OCI-M2 (cell line): Measurements from ENCODE around the gene CAPN13.
"Not testable (repeated sequence)": the region's sequence is repeated elsewhere in the genome, so short reads cannot be mapped to it uniquely, and the experiment has no call there.

Source experiments
- DNase-seq: peaks from one replicate; lab custom pipeline; 2025; ENCODE audit not compliant: unreplicated experiment; lab: John Stamatoyannopoulos, UW

CAPN13 gene

DNA sequence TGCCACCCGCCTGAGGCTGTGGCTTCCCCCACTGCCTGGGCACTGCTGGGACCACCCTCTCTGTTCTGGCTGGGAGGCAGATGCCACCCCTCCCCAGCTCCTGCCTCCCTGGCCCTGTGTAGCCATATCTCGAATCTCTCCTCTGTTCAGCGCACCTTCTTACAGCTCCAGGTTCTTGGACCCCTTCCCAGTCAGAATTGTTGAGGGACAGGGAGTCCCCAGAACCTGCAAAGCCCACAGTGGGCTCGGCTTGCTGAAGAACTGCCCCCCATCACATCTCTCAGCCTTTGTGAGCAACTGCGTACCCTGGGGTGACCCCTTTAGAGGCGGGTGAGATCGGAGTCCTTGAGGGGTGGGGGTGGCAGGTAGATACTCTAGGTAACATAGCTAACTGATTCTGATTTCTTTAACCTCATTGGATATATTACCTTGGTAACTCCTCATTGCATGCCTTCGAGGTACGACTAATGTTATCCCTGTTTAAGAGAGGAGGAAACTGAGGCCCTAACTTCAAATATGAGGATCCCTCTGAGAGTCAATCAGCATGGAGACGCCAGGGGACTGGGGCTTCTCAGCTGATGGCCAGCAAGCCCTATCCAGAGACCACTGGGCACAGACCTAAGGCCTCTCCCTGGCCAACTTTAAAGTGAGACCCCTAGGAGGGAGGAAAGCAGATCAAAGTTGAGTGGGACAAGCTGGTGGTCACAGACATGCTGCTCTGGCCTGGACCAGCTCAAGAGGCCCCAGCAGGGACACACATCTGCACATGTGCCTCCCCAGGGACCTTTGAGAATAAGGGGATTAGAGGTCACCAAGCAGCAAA lies 101.3 kb downstream of the CAPN13 start:
- DNase-seq: no peak

DNA sequence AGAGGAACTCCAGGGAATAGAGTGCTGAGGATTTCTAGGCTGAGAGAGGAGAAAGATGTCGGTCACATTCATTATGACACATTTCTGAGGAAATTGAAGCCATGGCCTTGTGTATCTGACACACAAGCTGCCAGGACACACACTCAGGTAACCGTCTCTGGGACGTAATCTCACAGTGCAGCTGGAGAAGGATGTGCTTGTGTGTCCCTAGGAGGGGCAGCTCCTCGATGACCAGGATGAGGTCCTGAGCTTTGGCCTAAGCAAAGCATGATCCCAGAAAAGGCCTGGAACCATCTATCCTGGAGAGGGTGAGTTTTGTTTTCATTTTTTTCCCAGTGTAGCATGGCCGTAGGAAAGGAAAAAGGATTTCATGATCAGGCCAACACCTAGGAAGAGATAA lies 102.2 kb downstream of the CAPN13 start:
- no peak for DNase-seq

DNA sequence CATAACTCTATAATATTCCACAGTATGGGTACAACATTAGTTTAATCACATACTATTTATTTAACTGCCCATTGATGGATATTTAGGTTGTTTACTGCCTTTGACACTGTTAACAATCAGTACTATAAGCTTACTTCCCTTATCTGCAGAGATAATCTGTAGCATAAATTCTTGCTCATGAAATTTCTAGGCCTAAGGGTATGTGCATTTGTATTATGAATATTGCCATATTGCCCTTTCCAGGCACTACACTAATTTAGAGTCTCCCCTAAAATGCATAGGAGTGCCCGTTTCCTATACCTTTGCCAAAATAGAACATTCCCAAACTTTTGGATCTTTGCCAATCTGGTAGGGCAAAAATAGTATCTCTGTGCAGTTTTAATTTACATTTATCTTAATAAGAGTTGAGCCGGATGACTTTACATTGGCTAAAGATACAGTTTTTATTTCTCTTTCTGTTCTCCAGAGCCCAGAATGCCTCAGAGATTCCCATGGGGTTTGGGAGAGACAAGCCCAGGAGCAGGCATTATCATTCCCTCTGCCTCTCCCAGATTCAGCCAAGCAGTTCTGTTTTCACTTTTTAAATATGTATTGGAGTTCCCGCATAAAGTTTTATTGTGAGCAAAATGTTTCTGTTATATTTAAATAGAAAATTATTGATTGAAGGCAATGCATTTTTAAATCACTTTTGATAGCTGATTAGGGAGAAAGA lies 102.8 kb downstream of the CAPN13 start:
- DNase-seq: no peak

DNA sequence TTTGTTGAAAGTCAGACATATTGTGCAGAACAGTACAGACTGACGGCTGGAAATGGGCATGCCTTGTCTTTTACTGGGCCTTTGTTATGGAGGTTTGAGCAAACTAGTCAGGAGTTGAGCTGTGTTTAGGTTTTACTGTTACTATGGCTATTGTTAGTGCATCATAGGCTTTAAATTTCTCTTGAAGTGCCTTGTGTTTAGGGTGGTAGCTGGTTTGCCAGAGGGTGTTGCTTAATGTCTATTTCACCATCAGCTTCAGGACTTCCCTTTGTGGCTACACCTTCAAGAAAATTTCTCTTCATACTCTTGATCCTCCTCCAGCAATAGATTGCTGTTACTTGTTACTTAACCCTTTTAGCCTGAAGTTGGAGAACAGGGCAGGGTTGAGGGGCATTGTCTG lies 104.6 kb downstream of the CAPN13 start:
- DNase-seq: no peak

DNA sequence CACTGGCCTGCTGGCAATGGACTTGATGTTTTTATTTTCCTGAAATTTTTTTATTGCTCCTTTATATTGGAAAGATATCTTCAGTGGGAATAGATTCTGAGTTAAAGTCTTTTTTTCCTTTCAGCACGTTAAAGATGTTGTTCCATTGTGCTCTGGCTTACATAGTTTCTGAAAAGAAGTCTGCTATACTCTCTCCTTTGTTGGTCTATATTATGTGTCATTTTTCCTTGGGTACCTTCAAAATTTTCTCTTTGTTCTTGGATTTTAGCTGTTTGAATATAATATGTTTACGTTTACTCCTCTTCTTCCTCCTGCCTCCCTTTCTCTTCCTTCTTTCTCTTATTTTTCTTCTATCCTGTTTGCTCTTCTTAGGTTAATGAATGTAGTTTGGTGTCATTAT lies 105.5 kb downstream of the CAPN13 start:
- DNase-seq: no peak

DNA sequence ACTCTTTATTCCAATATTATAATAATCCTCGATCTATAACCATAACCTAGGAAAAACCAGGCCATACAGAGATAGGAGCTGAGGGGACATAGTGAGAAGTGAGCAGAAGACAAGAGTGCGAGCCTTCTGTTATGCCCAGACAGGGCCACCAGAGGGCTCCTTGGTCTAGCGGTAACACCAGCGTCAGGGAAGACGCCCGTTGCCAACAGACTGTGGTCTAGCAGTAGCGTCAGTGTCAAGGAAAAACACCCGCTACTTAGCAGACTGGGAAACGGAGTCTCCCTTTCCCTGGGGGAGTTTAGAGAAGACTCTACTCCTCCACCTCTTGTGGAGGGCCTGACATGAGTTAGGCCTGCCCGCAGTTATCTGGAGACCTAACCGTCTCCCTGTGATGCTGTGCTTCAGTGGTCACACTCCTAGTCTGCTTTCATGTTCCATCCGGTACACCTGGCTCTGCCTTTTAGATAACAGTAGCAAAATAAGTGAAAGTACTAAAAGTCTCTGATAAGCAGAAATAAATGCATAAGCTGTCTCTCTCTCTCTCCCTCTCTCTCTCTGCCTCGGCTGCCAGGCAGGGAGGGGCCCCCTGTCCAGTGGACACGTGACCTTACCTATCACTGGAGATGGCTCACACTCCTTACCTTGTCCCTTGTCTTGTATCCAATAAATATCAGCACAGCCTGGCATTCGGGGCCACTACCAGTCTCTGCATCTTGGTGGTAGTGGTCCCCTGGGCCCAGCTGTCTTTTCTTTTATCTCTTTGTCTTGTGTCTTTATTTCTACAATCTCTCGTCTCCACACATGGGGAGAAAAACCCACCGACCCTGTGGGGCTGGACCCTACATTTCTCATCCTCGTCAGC lies 109.8 kb downstream of the CAPN13 start:
- DNase-seq: not testable (repeated sequence)

DNA sequence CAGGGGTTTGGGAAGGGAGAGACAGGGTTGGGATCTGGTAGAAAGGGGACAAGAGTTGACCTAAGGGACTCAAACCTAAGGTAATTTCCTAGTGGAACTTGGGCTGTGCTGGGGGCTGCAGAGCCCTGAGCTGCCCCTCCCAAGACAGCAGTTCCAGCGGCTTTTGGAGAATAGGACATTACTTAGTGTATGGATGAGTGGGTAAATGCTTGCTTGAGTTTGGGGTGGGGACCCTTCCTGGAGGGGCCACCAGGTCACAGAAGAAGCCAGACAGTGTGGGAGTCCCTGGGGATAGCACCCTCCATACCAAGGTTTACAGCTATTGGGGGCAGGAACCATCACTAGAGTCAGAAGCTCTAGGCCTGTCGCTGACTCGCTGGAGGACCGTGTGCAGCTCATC lies 111.5 kb downstream of the CAPN13 start:
- no peak for DNase-seq

DNA sequence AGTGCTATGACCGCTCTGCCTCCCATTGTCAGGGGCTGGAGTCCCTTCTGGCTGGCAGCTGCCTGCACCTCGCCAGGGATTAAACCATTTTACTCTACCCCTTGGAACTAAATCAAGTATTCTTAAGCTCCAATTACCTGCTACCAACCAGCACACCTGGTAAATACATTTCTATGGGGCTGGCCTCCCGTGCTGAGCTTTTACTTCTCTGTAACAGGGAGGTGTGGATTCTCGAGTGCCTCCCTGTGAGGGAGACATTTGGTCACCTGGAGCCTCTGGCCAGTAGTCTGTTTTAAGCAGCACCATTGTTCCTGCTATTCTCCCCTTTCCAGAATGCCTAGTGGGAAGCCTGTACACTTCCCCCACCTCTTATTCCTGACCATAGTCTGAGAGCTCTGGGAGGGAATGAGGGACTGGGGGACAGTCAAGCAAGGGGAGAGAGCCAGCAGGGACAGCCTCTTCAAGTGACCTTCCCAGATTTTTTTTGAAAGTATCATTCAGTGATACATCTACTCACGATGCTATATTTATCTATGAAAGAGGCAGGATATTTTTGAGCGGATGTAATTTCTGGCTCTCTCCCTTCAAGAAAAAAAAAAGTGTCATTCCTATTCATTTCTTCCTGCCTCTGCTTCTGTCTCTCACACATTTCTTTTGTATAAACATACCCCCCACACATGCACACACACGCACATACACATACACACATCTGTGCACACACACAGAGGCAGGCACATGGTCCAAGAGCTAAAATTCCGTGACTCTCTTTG lies 112.8 kb downstream of the CAPN13 start:
- no peak for DNase-seq

DNA sequence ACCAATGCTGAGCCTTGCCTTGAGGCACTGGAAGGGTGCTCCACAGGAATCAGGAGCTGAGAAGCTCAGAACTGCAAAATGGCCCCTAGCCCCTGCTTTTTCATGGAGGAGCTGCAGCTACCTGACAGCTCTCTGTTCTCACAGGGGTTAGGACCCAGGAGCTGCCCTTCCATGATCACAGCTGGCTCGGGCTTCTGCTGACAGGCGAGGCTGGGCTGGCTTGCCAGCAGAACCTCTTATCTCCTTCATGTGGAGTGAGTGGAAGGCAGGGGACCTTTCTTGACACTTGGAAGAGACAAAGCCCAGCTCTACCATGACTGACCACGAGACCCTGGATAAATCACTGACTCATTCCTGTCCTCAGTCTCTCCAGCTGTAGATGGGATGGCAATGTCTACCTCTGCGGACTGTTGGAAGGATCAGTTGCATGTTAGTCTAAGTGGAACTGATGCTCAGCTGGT lies 113.4 kb downstream of the CAPN13 start:
- no peak for DNase-seq

DNA sequence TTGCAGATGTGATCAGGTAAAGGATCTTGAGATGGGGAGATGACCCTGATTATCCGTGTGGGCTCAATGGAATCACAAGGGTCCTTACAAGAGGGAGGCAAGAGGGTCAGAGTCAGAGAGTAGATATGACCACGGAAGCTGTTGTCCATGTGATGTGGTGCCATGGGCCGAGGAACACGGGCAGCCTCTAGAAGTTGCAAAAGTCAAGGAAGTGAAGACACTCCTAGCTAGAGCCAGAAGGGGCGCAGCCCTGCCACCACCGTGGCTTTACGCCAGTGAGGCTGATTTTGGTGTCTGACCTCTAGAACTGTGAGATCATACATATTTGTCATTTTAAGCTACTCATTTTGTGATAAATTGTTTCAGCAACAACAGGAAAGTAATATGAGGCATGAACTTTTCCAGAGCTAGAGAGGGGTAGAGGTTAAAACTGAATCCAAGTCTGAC lies 114.4 kb downstream of the CAPN13 start:
- DNase-seq: no peak

DNA sequence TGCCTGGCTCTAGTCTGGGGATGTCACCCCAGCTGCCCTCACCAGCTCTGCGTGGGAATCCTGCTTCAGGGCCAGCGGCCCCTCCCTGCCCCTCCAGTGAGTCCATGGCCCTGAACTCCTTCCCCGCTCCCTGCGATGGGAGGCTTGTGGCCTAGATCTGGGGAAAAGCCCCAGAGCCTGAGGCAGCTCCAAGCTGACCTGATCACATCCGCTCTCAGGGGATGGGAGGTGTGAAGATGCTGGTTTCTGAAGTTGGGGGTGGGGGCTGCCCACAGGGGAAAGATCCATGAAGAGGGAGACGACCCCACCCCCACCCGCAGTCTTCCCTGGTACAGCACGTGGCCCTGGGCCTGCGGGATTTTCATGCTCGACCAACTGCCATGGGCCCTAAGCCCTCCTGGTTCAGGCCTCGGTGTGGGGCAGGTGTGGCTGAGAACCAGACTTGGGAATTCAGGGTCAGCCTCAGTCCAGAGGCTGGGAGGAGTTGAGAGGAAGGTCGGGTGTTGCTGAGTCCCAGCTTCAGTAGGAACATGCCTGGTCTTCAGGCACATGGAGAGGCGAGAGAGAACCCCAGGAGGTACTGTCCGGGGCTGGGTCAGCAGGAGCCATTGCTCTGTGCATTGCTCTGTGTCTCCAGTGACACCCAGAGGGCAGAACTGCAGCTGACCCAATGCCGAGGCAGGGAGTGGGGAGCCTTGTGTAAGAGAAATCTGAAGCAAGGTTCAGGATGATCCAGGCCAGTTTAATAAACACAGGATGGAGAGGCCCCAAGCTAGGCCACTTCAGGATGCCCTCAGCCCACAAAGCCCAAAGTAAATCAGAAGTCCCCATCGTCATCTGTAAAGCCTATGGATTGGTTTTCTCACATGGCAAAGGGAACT lies 115.1 kb downstream of the CAPN13 start:
- DNase-seq: no peak

DNA sequence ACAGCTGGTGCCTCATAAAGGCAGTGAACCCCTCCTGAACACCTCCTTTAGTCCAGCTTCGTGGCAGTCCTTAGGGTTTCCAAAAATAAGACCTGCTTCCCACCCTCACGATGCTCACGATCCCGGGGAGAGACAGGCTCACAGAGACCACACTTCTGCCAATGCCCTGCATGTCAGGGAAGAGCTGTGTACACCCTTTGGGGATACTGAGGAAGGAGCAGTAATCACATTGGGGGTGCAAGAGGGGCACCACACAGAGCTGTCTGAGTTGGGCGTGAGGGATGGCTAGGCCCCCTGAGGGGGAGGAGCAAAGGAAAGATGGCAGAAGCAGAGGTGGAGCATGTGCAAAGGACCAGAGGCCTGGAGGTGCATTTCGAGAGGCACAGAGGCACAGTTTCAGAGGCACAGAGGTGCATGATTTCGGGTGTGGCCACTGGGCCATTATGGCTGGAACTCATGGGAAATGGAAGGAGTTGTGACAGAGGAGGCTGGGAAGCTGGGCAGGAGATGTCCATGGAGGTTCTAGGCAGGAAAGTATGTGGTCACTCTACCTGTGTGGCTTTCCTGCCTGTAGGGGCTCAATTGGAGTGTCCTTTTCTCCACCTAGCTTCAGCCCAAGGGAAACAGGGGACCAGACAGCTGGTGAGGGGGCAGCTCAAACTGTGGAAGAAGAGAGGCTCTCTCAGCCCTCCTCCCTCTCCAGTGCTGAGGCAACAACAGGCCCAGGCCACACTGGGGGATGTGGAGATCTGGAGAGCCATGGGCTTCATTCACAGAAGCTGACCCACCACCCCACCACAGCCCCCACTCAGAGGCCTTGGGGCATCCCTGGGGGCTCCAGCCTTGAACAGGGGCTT lies 115.9 kb downstream of the CAPN13 start:
- DNase-seq: no peak

DNA sequence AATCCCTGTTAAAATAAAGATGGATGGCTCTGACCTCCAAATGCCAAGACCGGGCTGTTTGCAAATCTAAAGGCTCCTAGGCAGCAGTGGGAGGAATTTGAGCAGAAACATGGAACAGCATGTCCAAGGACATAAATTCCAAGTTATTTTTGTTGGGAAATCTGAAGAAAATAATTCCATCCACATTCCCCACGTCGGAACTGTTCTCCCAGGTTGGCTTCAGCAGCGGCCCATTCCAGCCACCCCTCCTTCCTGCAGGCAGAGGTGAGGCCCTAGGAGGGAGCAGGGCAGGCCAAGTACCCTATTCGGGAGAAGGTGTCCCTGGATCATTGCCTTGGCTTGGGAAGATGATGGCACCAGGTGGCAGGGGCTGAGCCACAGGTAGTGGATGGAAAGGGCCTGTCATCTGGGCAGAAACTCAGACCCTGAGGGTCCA lies 117.1 kb downstream of the CAPN13 start:
- no peak for DNase-seq

DNA sequence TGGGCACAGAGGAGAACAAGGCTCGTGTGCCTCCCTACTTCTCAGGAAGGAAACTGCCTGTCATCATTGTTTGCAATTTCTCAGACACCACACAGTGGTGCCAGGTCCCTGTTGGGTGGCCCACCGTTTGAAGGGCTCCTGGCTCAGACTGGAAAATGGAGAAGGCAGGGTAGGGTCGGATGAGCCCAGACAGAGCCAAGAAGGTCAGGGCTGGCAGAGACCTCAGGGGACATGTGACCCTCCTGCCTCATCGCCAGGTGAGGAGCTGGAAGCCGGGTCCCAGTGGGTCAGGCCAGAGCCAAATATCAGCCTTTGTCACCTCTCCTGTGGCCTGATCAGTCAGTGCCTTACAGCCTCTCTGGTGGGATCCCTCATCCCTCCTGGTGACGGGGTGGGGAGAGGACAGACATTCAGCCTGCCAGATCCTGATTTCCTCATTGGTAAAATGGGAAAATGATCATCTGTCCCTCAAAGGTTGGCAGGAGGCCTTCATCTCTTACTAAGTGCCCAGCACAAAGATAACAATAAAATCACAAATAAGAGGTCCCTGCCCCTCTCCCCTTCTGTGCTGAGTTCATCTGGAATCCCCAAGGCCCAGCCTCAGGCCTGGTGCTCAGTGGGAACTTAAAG lies 117.6 kb downstream of the CAPN13 start:
- DNase-seq: no peak

DNA sequence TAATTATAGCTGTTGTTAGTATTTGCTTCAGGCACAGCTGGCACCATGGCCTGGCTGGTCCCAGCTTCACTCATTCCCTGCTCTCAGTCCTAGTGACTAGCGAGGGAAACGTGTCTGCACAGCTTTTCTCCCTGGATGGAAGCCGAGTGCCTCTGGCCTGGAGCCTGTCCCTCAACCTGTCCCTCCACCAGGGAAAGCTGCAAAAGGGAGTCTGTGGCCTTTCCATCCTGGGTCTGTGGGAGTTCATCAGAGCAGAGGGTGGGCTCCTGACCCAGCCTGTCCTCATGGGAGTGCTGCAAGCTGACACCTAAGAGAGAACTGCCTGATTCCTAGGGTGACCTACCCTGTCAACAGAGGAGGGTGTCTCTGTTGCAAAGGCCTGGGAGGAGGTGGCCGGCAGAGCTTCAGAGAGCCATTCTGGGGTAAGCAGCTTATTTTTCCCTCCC lies 118.3 kb downstream of the CAPN13 start:
- DNase-seq: no peak

DNA sequence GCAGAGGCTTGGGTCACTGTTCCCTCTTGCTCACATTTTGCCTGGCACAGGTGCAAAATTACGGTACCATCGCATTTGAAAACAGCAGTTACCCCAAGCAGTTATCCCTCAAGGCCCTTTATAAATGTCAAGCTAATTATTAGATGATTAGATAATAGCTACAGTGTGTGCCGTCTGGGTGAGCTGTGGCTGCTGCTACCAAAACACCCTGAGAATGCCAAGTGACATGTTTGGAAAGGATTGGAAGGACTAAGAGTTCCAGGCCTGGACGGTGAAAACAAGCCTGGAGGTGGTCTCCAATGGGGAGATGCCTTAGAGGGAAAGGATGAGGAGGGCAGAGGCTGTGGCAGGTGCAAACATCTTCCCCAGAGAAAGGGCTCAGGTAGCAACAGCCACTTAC lies 120.6 kb downstream of the CAPN13 start:
- DNase-seq: no peak

DNA sequence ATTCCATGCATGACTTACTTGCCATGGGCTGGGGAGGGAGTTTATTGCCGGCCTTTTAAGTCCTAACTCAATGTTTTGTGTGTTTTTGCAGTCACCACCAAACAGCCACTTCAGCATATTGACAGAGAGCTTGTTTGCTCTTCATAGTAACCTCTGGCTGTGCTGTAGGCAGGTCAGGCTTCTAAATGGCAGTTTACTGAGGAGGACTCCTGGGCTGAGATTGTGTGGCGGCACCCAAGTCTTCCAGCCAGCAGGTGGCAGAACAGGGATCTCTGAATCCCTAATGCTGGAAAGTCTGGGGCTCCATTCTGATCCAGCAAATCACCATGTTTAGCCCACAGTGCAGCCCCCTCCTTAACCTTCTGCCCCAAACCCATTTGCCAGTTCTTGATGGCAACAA lies 121.2 kb downstream of the CAPN13 start:
- no peak for DNase-seq

DNA sequence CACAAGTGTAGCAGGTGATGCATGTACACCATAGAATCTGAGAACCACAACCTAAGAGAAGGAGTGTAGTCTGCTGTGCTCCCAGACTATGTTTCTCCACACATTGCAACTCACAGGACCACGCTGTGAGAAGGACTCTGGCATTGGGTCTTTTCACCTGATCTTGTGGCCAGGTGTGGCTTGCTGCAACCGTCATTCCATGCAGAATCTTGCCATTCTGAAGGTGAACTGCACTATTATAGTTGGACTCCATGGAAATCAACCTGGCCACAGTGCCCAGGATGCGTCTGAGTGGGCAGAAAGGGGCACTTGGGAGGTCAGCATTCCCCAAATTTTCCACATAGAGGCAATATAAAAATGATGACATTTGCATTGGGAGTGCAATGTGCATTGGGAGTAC lies 122.2 kb downstream of the CAPN13 start:
- DNase-seq: no peak
